Cardiac fibroblast (primary cell): ENCODE results near the gene SGPL1.

Source experiments
- DNase-seq, 2 donors: peaks; one replicate each; pipeline versions ENCODE4 v3.0.0 to v3.0.0-alpha.2; 2010; ENCODE audit warnings: low read depth in 2 of 2
- H3K4me3 ChIP-seq, 2 donors: replicated peaks in 1 of 2; 1 replicate in 1 of 2; 2 replicates in 1 of 2; pipeline ENCODE4 v1.5.1; 2011; ENCODE audit warnings: low read depth in 2 of 2, low read length in 2 of 2, mild to moderate bottlenecking in 2 of 2, moderate library complexity in 1 of 2
- TF ChIP-seq, protein P1 (sequence below): IDR thresholded peaks from one replicate; pipeline ENCODE4 v1.5.1; 2011; ENCODE audit warnings: low read depth, mild to moderate bottlenecking, low read length, inconsistent platforms

SGPL1 gene

GRCh38 chr10:70913893-70914240, 98.1 kb downstream of the SGPL1 start:
- no peak for DNase-seq
- TF ChIP-seq, protein P1, sequence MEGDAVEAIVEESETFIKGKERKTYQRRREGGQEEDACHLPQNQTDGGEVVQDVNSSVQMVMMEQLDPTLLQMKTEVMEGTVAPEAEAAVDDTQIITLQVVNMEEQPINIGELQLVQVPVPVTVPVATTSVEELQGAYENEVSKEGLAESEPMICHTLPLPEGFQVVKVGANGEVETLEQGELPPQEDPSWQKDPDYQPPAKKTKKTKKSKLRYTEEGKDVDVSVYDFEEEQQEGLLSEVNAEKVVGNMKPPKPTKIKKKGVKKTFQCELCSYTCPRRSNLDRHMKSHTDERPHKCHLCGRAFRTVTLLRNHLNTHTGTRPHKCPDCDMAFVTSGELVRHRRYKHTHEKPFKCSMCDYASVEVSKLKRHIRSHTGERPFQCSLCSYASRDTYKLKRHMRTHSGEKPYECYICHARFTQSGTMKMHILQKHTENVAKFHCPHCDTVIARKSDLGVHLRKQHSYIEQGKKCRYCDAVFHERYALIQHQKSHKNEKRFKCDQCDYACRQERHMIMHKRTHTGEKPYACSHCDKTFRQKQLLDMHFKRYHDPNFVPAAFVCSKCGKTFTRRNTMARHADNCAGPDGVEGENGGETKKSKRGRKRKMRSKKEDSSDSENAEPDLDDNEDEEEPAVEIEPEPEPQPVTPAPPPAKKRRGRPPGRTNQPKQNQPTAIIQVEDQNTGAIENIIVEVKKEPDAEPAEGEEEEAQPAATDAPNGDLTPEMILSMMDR = no peak

GRCh38 chr10:70914316-70914864, 98.6 kb downstream of the SGPL1 start:
- TF ChIP-seq, protein P1 = no peak
- DNase-seq = no peak
- H3K4me3 ChIP-seq = no peak overlapping the region

More at GRCh38 chr10:70913893-70914240, 98.1 kb downstream of the SGPL1 start:
- H3K4me3 ChIP-seq = no peak overlapping the region

DNA sequence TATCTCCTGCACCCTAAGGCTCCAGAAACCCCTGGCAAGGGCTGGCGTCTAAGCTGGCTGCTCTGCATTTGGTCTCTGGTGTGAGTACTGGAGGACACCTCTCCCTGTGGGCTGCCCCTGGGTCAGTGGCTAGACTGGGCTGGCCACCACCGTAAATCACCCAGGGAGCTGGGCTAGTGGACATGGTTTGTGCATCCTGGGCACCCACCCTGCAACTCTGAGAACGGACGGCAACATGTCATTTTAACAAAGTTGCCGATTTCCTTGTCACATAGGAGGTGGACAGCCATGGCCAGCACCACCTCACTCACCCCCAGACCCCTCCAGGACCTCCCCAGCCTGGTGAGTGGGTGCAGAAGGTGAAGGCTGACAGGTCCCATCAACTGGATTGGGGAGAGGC, 99.5 kb downstream of the SGPL1 start:
- TF ChIP-seq, protein P1 = no peak
- H3K4me3 ChIP-seq = no peak overlapping the region

DNA sequence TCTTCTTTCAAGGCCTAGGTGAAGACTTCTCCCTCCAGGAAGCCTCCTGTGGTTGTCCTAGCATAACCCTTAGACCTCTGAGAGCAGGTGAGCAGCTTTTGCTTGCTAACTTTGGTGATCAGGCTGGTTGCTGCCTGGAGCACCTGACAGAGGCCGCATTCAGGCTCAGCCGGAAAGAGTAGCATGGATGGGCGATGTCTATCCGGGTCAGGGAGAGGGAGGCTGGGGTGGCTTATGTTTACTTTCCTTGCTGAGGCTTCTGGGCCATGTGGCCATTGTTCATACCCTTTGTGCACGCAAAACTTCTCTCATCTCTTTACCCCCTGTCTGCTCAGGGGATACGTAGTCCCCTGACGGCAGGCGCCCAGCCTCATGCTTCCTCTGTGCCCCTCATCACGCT, 100.1 kb downstream of the SGPL1 start:
- H3K4me3 ChIP-seq = no peak overlapping the region
- TF ChIP-seq, protein P1 = no peak
- DNase-seq = no peak

More for the DNA sequence above, 99.5 kb downstream of the SGPL1 start:
- no peak for DNase-seq

- H3K4me3 ChIP-seq = no peak overlapping the region
- TF ChIP-seq, protein P1 = no peak
- no peak for DNase-seq
Measured at GRCh38 chr10:70916241-70916640, 100.5 kb downstream of the SGPL1 start.

DNA sequence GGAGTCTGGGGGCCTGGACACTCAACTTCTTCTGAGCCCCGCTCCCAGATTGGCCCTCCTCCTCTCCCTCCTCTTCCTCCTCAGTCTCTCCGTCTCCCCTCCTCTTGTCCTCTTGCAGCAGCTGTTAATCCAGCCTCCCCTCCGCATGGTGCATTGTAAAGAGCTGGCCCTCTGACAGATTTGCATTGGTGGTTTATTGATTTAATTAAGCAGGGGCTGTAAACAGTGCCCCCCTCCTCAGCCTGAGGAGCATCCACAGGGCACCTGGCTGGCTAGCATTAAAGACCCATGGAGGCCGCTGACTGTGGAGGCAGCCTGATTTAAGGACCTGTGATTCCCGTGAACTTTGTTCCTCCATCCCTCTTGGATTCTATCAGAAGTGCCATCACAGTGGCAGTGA, 101.5 kb downstream of the SGPL1 start:
- no peak for DNase-seq
- TF ChIP-seq, protein P1 = no peak
- H3K4me3 ChIP-seq = no peak overlapping the region

DNA sequence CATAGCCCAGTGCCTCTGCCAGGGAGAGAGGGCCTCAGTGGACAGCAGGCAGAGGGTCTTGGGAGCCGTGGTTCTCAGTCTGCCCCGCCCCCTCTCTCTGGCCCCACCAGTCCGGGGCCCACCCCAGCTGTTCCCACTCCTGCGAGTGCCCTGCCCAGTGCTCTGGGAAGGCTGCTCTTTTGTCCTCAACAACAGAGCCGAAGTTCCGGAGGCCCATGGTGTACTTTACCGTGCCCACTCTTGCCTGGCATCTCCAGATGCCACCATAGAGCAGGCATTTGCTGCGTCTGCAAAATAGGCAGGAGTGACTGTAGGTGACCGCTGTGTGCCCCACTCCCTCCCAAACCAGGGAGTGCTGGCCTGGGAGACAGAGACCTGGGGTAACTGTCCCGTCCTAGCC, 101.9 kb downstream of the SGPL1 start:
- H3K4me3 ChIP-seq = no peak overlapping the region
- TF ChIP-seq, protein P1 = no peak
- no peak for DNase-seq
